Heart right ventricle (tissue), 16 donors: ENCODE results near the gene ARPC5. TPM values are rescaled to one million over a fixed set of nuclear protein-coding genes. Genes with fewer than 3 reads are reported as not detected.

Source experiments
- ATAC-seq, 8 donors: fragments of 200-7000 bp; cut with Tn5 transposase; one replicate each; pipeline ENCODE4 v1.9.1; 2020; ENCODE audit warnings: mild to moderate bottlenecking in 8 of 8, moderate library complexity in 8 of 8, moderate number of reproducible peaks in 1 of 8
- DNase-seq, 2 donors: peaks; one replicate each; pipeline ENCODE4 v3.0.0-alpha.2; 2020
- H3K27ac ChIP-seq, 10 donors: fragments of 200-600 bp; sonication (generic) in 2 of 10; one replicate each; pipeline versions ENCODE4 v1.5.0 to v1.8.0; 2020 to 2022; ENCODE audit warnings: mild to moderate bottlenecking in 3 of 10
- H3K27me3 ChIP-seq, 7 donors: fragments of 200-600 bp; one replicate each; pipeline ENCODE4 v1.8.0; 2021 to 2022; ENCODE audit warnings: mild to moderate bottlenecking in 2 of 7
- H3K36me3 ChIP-seq, 9 donors: fragments of 200-600 bp; sonication (generic) in 1 of 9; one replicate each; pipeline versions ENCODE4 v1.5.0 to v1.8.0; 2020 to 2022; ENCODE audit warnings: mild to moderate bottlenecking in 2 of 9
- H3K4me1 ChIP-seq, 9 donors: fragments of 200-600 bp; sonication (generic) in 1 of 9; one replicate each; pipeline versions ENCODE4 v1.5.0 to v1.8.0; 2020 to 2022; ENCODE audit warnings: mild to moderate bottlenecking in 4 of 9
- H3K4me3 ChIP-seq, 10 donors: fragments of 200-600 bp; sonication (generic) in 2 of 10; one replicate each; pipeline versions ENCODE4 v1.5.0 to v1.8.0; 2020 to 2022; ENCODE audit warnings: mild to moderate bottlenecking in 7 of 10, moderate library complexity in 2 of 10
- H3K9me3 ChIP-seq, 11 donors: fragments of 200-600 bp in 10 of 11; sonication (generic) in 2 of 11; one replicate each; pipeline versions ENCODE4 v1.5.0 to v1.8.0; 2013 to 2022; ENCODE audit warnings: mild to moderate bottlenecking in 2 of 11, control low read depth in 1 of 11, moderate library complexity in 1 of 11
- WGBS, 2 donors: extraction: QIAGEN DNeasy Blood & Tissue Kit; methylation state at CpG; one replicate each; pipeline ENCODE4 v1.1.7; 2013; ENCODE audit warnings: inconsistent platforms in 1 of 2; 5-methylcytosine and 5-hydroxymethylcytosine counted together
- intact Hi-C, 10 donors: fragments of 100-400 bp; cut with DNase I; formaldehyde crosslinking; loops; one replicate each; pipeline versions ENCODE4 v1.11.1 to v1.14.2; 2022
- polyA plus RNA-seq, 2 donors: library from polyadenylated mRNA; stranded (reverse); fragments of 200-250 nt; gene quantifications; one replicate each; pipeline ENCODE4 v1.2.3, GENCODE V29; 2013
- total RNA-seq, 10 donors: library from RNA; stranded (reverse); fragmentation: NEBNext Ultra II Directional in 3 of 10; extraction: Animal tissue kit (Norgen Biotek cat#: 25700) in 3 of 10; gene quantifications; one replicate each; pipeline versions ENCODE4 v1.2.1 to v1.2.4, GENCODE V29; 2021 to 2023
- TF ChIP-seq, protein P1 (sequence below), 9 donors: fragments of 200-600 bp; sonication (generic) in 2 of 9; IDR thresholded peaks; one replicate each; pipeline versions ENCODE4 v1.5.0 to v1.8.0; 2021 to 2022; ENCODE audit warnings: antibody characterized with exemption in 9 of 9, mild to moderate bottlenecking in 5 of 9, moderate library complexity in 1 of 9
- donor health status: Arrhythmogenic right ventricular cardiomyopathy.
- donor health status: ischemic (EF 13 %, LVEDD 7.1; RV severe dilation, severe dysfunction).
- donor health status: healthy with polysubstance abuse.
- donor health status: DM: no; HTN: yes; CAD: no.
- donor health status: DM: no; HTN: no; CAD: no.
- donor health status: ischemic (EF 25% LVEDD 6.9; RV normal size, moderate dysfunction).
- donor health status: ischemic (EF 25% LVEDD 5.7; RV mildly dilated, moderate dysfunction).
- donor health status: healthy.
- donor health status: DM: yes; HTN: yes; CAD: no.
- donor health status: Ischemic cardiomyopathy.
- donor health status: ischemic (EF 35%, LVEDD 5.7; RV mildly dilated, moderate dysfunction).
- donor health status: nonischemic (EF 11% LVEDD 7.7; RV severe dilation, severe dysfunction).
- donor health status: DM: yes; HTN: yes; CAD: no.
- donor health status: PGD.
- donor health status: ischemic (EF 29% LVEDD 5.4; RV normal size, mild dysfunction).
- donor health status: nonischemic (EF 23%, LVEDD 6.1; RV moderate dilation, normal function).

Gene ARPC5
- total and polyA plus RNA-seq, 12 donors, result 23.8 to 60.2 (median 31.7) TPM

DNA sequence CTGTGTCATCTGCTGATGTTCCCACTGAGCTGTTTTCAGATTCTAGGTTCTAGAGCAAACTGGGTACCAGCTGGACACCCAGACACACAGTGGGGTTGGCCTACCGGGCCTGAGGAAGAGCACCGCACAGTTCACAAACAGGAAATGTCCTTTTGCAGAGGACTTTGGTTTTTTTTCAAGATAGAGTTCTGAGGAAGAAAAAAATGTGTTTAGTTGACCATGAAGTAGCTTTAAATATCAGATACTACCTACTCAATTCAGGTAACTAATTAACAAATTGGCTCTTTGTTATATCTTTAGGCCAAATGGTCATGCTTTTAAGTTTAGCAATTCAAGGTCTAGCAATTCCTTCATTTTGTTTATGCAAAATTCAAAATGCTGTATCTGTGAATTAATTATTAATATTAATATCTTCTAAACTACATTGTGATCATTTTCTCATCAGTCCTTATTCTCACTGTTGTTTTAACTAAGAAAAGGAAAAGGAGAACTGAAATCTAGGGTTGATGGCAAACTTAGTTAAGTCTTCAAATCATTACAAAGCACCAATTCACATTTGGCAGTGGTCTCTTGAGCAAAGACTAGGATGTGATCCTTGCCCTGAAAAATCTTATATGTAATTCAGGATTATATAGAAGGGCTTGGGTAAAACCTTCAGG is 28.1 kb downstream of the ARPC5 start:
- ATAC-seq (no peak), DNase-seq (no peak)
- H3K9me3 ChIP-seq, result no peaks in the 10 kb centered on the region
- 43 to 65% methylated on average over 2 of the region's 2 CpGs for WGBS, 2 donors
- TF ChIP-seq, protein P1, sequence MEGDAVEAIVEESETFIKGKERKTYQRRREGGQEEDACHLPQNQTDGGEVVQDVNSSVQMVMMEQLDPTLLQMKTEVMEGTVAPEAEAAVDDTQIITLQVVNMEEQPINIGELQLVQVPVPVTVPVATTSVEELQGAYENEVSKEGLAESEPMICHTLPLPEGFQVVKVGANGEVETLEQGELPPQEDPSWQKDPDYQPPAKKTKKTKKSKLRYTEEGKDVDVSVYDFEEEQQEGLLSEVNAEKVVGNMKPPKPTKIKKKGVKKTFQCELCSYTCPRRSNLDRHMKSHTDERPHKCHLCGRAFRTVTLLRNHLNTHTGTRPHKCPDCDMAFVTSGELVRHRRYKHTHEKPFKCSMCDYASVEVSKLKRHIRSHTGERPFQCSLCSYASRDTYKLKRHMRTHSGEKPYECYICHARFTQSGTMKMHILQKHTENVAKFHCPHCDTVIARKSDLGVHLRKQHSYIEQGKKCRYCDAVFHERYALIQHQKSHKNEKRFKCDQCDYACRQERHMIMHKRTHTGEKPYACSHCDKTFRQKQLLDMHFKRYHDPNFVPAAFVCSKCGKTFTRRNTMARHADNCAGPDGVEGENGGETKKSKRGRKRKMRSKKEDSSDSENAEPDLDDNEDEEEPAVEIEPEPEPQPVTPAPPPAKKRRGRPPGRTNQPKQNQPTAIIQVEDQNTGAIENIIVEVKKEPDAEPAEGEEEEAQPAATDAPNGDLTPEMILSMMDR (IDR thresholded peaks at IDR 0.05), result no peak
- H3K4me3 ChIP-seq, result no peak overlapping the region
- H3K4me1 ChIP-seq, result peaks cover 11 to 76% (median 25%) of the 10 kb centered on the region in 9 donors
- no peaks in the 10 kb centered on the region for H3K27me3 ChIP-seq
- no peaks in the 10 kb centered on the region for H3K36me3 ChIP-seq
- intact Hi-C loops, result no loop called here
- peak overlapping the region in 4 of 10 donors; percentile 14 to 87 (median 80) for H3K27ac ChIP-seq

DNA sequence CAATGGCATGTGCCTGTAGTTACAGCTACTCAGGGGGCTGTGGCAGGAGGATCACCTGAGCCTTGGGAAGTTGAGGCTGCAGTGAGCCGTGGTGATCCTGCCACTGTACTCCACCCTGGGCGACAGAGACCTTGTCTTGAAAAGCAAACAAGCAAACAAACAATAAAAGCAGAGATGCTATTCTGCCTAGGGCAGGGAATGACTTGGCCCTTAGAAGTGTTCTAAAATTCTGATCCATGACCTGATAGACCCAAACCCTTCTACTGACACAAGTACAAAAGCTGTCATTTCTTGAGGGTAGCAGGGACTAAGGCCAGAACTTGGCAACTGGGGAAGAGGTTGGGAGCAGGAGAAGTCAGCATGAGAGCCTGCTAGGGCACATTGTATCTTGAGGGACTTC is 29.7 kb downstream of the ARPC5 start:
- no peaks in the 10 kb centered on the region for H3K27me3 ChIP-seq
- ATAC-seq, result no peak
- 97 to 100% methylated on average over 2 of the region's 2 CpGs for WGBS, 2 donors
- intact Hi-C loops, result no loop called here
- peaks cover 11 to 76% (median 25%) of the 10 kb centered on the region in 9 donors for H3K4me1 ChIP-seq
- H3K4me3 ChIP-seq, result no peak overlapping the region
- H3K27ac ChIP-seq, result peak overlapping the region in 2 of 10 donors; percentile 14 to 87
- no peak for DNase-seq
- TF ChIP-seq, protein P1 (IDR thresholded peaks at IDR 0.05), result no peak
- H3K9me3 ChIP-seq, result no peaks in the 10 kb centered on the region
- H3K36me3 ChIP-seq, result no peaks in the 10 kb centered on the region

DNA sequence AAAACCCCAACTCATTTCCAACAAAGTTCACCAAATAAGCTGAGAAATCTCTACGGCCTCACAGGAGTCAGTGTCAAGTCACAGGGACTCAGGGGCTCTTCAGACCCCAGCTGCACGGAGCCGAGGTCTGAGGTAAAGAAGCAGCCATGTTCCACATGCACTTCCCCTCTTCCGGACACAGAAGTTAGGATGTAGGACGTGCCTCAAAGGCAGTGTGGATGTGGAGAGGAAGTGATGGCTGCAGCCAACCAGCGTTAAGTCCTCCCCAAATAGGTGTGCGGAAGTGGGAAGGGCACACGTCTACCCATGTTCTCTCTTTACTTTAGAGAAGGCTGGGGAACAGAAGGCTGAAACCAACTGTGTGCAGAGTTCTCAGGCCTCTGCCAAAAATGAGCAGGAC is 30.8 kb downstream of the ARPC5 start:
- WGBS, 2 donors, result 82 to 85% methylated on average over 8 of the region's 8 CpGs

DNA sequence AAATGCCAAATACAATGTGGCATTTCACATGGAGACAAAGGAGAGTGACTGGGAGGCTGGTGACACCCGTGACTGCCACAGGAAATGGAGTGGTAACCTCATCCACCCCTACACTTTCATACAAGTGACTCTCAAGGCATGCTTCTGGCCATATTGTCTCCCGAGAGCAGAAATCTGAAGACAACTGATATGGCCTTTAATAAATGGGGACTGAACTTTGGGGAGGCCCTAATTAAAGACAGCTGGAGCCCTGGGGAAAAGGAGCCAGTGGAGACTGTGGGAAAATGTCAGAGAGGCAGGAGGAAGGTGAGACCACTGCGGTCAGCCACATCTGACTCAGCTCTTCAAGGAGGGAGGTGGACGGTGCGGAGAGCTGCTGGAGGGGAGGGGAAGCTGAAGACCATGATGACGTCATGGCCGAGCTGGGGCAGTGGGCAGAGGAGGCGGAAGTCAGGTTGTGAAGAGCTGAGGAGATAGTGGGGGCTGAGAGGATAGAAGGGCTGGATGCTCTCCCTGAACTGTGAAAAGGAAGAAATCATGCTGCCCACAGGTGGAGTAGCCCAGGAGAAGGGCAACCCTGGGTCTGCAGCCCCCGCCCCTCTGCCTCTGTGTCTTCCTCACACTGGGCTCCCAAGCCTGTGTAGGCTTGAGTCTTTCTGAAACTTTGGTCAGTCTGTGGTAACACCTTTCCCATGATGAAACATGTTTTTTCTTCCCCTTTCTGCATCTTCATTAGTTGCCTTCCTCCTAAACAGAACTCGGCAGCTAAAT is 31.4 kb downstream of the ARPC5 start:
- no peaks in the 10 kb centered on the region for H3K27me3 ChIP-seq
- H3K4me3 ChIP-seq, result peak overlapping the region in 1 of 10 donors; percentile 27
- 60 to 65% methylated on average over 10 of the region's 10 CpGs for WGBS, 2 donors
- intact Hi-C loops, result no loop called here
- TF ChIP-seq, protein P1 (IDR thresholded peaks at IDR 0.05), result no peak
- H3K36me3 ChIP-seq, result no peaks in the 10 kb centered on the region
- ATAC-seq (peak in 7 of 8 donors; percentile 9 to 57 (median 35)), DNase-seq (no peak)
- H3K27ac ChIP-seq, result peak overlapping the region in 4 of 10 donors; percentile 15 to 87 (median 46)
- peaks cover 5 to 73% (median 12%) of the 10 kb centered on the region in 9 donors for H3K4me1 ChIP-seq
- H3K9me3 ChIP-seq, result no peaks in the 10 kb centered on the region

More for the DNA sequence above, 30.8 kb downstream of the ARPC5 start:
- Histone ChIP-seq H3K9me3 (no peaks in the 10 kb centered on the region), H3K36me3 (no peaks in the 10 kb centered on the region), H3K27ac (peak overlapping the region in 3 of 10 donors; percentile 19 to 87 (median 32)), H3K27me3 (no peaks in the 10 kb centered on the region), H3K4me3 (peak overlapping the region in 1 of 10 donors; percentile 27), H3K4me1 (peaks cover 8 to 76% (median 18%) of the 10 kb centered on the region in 9 donors)
- TF ChIP-seq, protein P1 (IDR thresholded peaks at IDR 0.05), result no peak
- ATAC-seq (peak in 6 of 8 donors; percentile 14 to 39 (median 22)), DNase-seq (no peak)
- intact Hi-C loops, result no loop called here
